GM12878 (cell line): ENCODE measurements around the gene ARHGAP30. TPM values are rescaled to one million over a fixed set of nuclear protein-coding genes. Genes with fewer than 3 reads are reported as not detected.

Experiments
- ATAC-seq: fragments of 200-7000 bp; cut with Tn5 transposase; 3 replicates; pipeline ENCODE4 v1.9.1; 2020; ENCODE audit warnings: mild to moderate bottlenecking, moderate library complexity
- BruUV-seq: library from RNA; stranded (reverse); fragments of 400-500 nt; replicated peaks from 2 replicates; lab custom pipeline; 2021; lab: Mats Ljungman, UMichigan
- CTCF ChIA-PET: fragments of 300-600 bp; sonication (Branson Sonifier 250); formaldehyde crosslinking; extraction: SDS; loops from one replicate; lab custom pipeline; 2021; ENCODE audit warnings: inconsistent platforms; lab: Yijun Ruan, JAX
- POLR2A ChIA-PET: fragments of 350-600 bp; formaldehyde crosslinking; extraction: SDS; loops from one replicate; lab custom pipeline; 2021; ENCODE audit warnings: inconsistent platforms; lab: Charles Lee
- RAD21 ChIA-PET: fragments of 300-600 bp; sonication (Branson Sonifier 250); formaldehyde crosslinking; loops from one replicate; lab custom pipeline; 2023; ENCODE audit warnings: antibody characterized with exemption; ENCODE audit not compliant: unreplicated experiment; lab: Charles Lee
- SMC1A ChIA-PET: fragments of 300-600 bp; sonication (Branson Sonifier 250); formaldehyde crosslinking; loops from one replicate; lab custom pipeline; 2023; ENCODE audit not compliant: unreplicated experiment, uncharacterized antibody; lab: Charles Lee
- DNase-seq: peaks from one replicate; pipeline ENCODE4 v3.0.0-alpha.2; 2011; ENCODE audit warnings: low read depth, low spot score
- FAIRE-seq: peaks from 3 replicates; lab custom pipeline; 2011; peaks lifted over from hg19 to GRCh38; lab: Jason Lieb, UNC
- H2AFZ ChIP-seq: 2 replicates; pipeline ENCODE4 v1.6.0; 2011; ENCODE audit warnings: low read depth, low read length, control low read depth; ENCODE audit not compliant: control insufficient read depth
- H3K27ac ChIP-seq: 2 replicates; pipeline ENCODE4 v1.5.1; 2011; ENCODE audit warnings: control low read depth; ENCODE audit not compliant: control insufficient read depth, insufficient read depth
- H3K27me3 ChIP-seq, 2 experiments: replicated peaks in 1 of 2; 2 replicates each; pipeline versions ENCODE4 v1.6.0 to v1.6.1; 2011; ENCODE audit warnings: low read length in 1 of 2; ENCODE audit not compliant: control insufficient read depth in 2 of 2, insufficient read depth in 2 of 2
- H3K36me3 ChIP-seq, 2 experiments: 2 replicates each; pipeline ENCODE4 v1.5.1; 2011; ENCODE audit warnings: low read length in 1 of 2; ENCODE audit not compliant: control insufficient read depth in 2 of 2, insufficient read depth in 2 of 2
- H3K4me1 ChIP-seq: 2 replicates; pipeline ENCODE4 v1.6.1; 2011; ENCODE audit warnings: mild to moderate bottlenecking, low read length, moderate library complexity, mixed read lengths; ENCODE audit not compliant: control insufficient read depth, insufficient read depth
- H3K4me2 ChIP-seq: 2 replicates; pipeline ENCODE4 v1.6.0; 2011; ENCODE audit warnings: control low read depth; ENCODE audit not compliant: control insufficient read depth, insufficient read depth
- H3K4me3 ChIP-seq: fragments of 200-600 bp; sonication (generic); 2 replicates; pipeline ENCODE4 v1.5.1; 2016
- H3K79me2 ChIP-seq: 2 replicates; pipeline ENCODE4 v1.6.0; 2011; ENCODE audit warnings: low read length; ENCODE audit not compliant: control insufficient read depth, insufficient read depth
- H3K9ac ChIP-seq: 2 replicates; pipeline ENCODE4 v1.8.0; 2011; ENCODE audit warnings: low read length, control low read depth, mixed read lengths; ENCODE audit not compliant: control insufficient read depth, insufficient read depth
- H3K9me3 ChIP-seq: replicated peaks from 3 replicates; pipeline ENCODE4 v1.5.1; 2011; ENCODE audit warnings: mild to moderate bottlenecking, low read length; ENCODE audit not compliant: control insufficient read depth, insufficient read depth
- H4K20me1 ChIP-seq: 2 replicates; pipeline ENCODE4 v1.6.0; 2011; ENCODE audit not compliant: control insufficient read depth, insufficient read depth
- BCL11A ChIP-seq: IDR thresholded peaks from 2 replicates; pipeline ENCODE4 v1.6.1; 2011; ENCODE audit warnings: low read depth, low read length
- CHD4 ChIP-seq: fragments of 200-600 bp; sonication (generic); IDR thresholded peaks from 2 replicates; pipeline ENCODE4 v1.6.1; 2016; ENCODE audit warnings: mild to moderate bottlenecking
- DPF2 ChIP-seq: fragments of 450-650 bp; IDR thresholded peaks from 2 replicates; pipeline ENCODE4 v1.6.1; 2017; ENCODE audit warnings: mild to moderate bottlenecking
- GATAD2B ChIP-seq: fragments of 450-650 bp; conservative IDR thresholded peaks from 2 replicates; pipeline ENCODE4 v1.6.1; 2017; ENCODE audit warnings: low read depth, mild to moderate bottlenecking, moderate library complexity
- IRF4 ChIP-seq: IDR thresholded peaks from 2 replicates; pipeline ENCODE4 v1.6.1; 2011; ENCODE audit warnings: low read depth, low read length
- MTA2 ChIP-seq: fragments of 450-650 bp; IDR thresholded peaks from 2 replicates; pipeline ENCODE4 v1.6.1; 2016; ENCODE audit warnings: low read depth, mild to moderate bottlenecking, moderate library complexity
- PML ChIP-seq: IDR thresholded peaks from 2 replicates; pipeline ENCODE4 v1.6.1; 2012; ENCODE audit warnings: low read length, inconsistent platforms
- POLR2AphosphoS2 ChIP-seq: IDR thresholded peaks from 2 replicates; pipeline ENCODE4 v1.6.1; 2011; ENCODE audit warnings: low read depth, mild to moderate bottlenecking, low read length, improper control_type of control experiment, moderate library complexity
- SRF ChIP-seq, 2 experiments: IDR thresholded peaks; 2 replicates each; pipeline ENCODE4 v1.6.1; 2011; ENCODE audit warnings: low read depth in 2 of 2, low read length in 2 of 2, mild to moderate bottlenecking in 1 of 2, moderate library complexity in 1 of 2
- STAT3 ChIP-seq: IDR thresholded peaks from 2 replicates; pipeline ENCODE4 v1.6.1; 2011; ENCODE audit warnings: low read depth, low read length, improper control_type of control experiment
- WRNIP1 ChIP-seq: IDR thresholded peaks from 2 replicates; pipeline ENCODE4 v1.6.1; 2011; ENCODE audit warnings: low read depth, low read length, improper control_type of control experiment, borderline replicate concordance
- ZBED1 ChIP-seq: IDR thresholded peaks from 2 replicates; pipeline ENCODE4 v1.6.1; 2016; ENCODE audit warnings: borderline replicate concordance
- ZSCAN29 ChIP-seq: fragments of 450-650 bp; IDR thresholded peaks from 2 replicates; pipeline ENCODE4 v1.6.1; 2017; ENCODE audit warnings: mild to moderate bottlenecking, moderate library complexity
- ZZZ3 ChIP-seq: IDR thresholded peaks from 2 replicates; pipeline ENCODE4 v1.6.1; 2011; ENCODE audit warnings: low read depth; ENCODE audit not compliant: control insufficient read depth, insufficient read length
- WGBS: methylation state at CpG from one replicate; pipeline ENCODE4 v1.1.6; 2016; ENCODE audit warnings: low lambda C conversion rate; ENCODE audit not compliant: insufficient replicate concordance, insufficient coverage; ENCODE audit errors: missing lambda C conversion rate; 5-methylcytosine and 5-hydroxymethylcytosine counted together
- in situ Hi-C: fragments of 300-500 bp; cut with MboI; formaldehyde crosslinking; loops from 9 replicates; pipeline ENCODE4 v1.14.3; 2018; ENCODE audit warnings: mixed read lengths
- intact Hi-C: fragments of 100-400 bp; cut with micrococcal nuclease; formaldehyde crosslinking; loops from one replicate; pipeline ENCODE4 v1.14.2; 2022; ENCODE audit not compliant: unreplicated experiment
- polyA plus RNA-seq, 11 experiments: library from polyadenylated mRNA; depleted of rRNA in 4 of 11; unstranded in 6 of 11; stranded (reverse) in 5 of 11; fragments of >200 nt; fragmentation: Nextera tagmentation in 4 of 11; fragmentation: Illumina TruSeq in 1 of 11; extraction: Ambion mirVana in 4 of 11; extraction: Trizol in 1 of 11; gene quantifications; 1 replicate in 1 of 11; 2 replicates in 10 of 11; pipeline versions ENCODE4 v1.2.1 to v1.2.3, GENCODE V29; 2011 to 2016; ENCODE audit warnings: inconsistent platforms in 2 of 11, missing spikeins in 2 of 11, low read depth in 1 of 11
- total RNA-seq, 4 experiments: library from RNA; depleted of rRNA in 3 of 4; stranded (reverse); fragments of >200 nt in 3 of 4; fragmentation: Illumina TruSeq in 1 of 4; extraction: Trizol in 1 of 4; gene quantifications; 2 replicates each; pipeline versions ENCODE4 v1.2.1 to v1.2.3, GENCODE V29; 2013 to 2021
- TF ChIP-seq, protein P1 (sequence below): fragments of 450-650 bp; IDR thresholded peaks from 2 replicates; pipeline ENCODE4 v1.6.1; 2016; ENCODE audit warnings: mild to moderate bottlenecking
- TF ChIP-seq, protein P2 (sequence below), 3 experiments: IDR thresholded peaks in 2 of 3; conservative IDR thresholded peaks in 1 of 3; 2 replicates each; pipeline ENCODE4 v1.5.1; 2011; ENCODE audit warnings: low read depth in 3 of 3, low read length in 3 of 3, mild to moderate bottlenecking in 3 of 3, control low read depth in 2 of 3, moderate library complexity in 2 of 3, inconsistent platforms in 1 of 3, mixed read lengths in 1 of 3; ENCODE audit not compliant: control insufficient read depth in 2 of 3, insufficient read depth in 1 of 3; ENCODE audit errors: extremely low read depth in 1 of 3
- TF ChIP-seq, protein P3 (sequence below): IDR thresholded peaks from 2 replicates; pipeline ENCODE4 v1.6.1; 2011; ENCODE audit warnings: borderline replicate concordance, low read depth, mild to moderate bottlenecking, moderate library complexity, mixed read lengths, low read length; ENCODE audit not compliant: insufficient read depth; ENCODE audit errors: extremely low read length
- TF ChIP-seq, protein P4 (sequence below): IDR thresholded peaks from 2 replicates; pipeline ENCODE4 v1.6.1; 2012; ENCODE audit warnings: low read depth, low read length, improper control_type of control experiment

Gene ARHGAP30
- total and polyA plus RNA-seq, 10 of the 15 experiments (the other 5 are each of a cell fraction or from before 2014, with no cell fraction given), result 12.9 to 143 (median 76.3) TPM

DNA sequence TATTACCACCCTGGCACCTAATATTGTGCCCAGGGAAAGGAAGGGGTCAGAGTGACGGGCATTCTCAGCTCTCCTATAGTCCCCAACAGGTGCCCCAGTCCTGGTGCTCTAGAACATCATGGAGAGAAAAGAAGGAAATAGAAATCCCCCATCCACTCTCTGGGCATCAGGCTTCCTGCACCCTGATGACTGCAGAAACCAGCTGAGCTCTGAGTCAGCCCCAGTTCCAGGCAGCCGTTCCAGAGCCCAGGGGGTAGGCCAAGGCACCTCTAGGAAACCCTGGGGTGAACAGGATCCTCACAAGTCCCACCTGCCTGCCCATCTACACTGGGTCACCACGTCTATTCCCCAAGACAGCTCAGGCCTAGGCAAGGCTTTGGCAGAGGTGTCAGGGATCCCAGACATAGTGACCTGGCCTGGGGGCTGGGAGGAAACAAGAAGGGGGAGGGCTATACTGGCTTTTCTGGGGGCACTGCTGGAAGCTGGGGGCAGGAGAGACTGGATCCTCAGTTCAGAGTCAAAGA lies 19.0 kb upstream of the ARHGAP30 start:
- Histone ChIP-seq H3K4me3 (no peak overlapping the region), H3K4me2 (no peak overlapping the region), H4K20me1 (no peaks in the 10 kb centered on the region), H3K27ac (no peak overlapping the region), H3K79me2 (no peaks in the 10 kb centered on the region), H3K9ac (no peak overlapping the region), H2AFZ (no peak overlapping the region), H3K36me3 (no peaks in the 10 kb centered on the region), H3K9me3 (no peaks in the 10 kb centered on the region), H3K4me1 (peaks cover 9% of the 10 kb centered on the region), H3K27me3 (no peaks in the 10 kb centered on the region)
- ChIA-PET SMC1A (interaction anchor here (1.0 kb wide), 1 partner anchor 92 kb away, joined by 3 read pairs; no protein-coding TSS in a partner anchor), RAD21 (interaction anchor here (1.0 kb wide), 1 partner anchor 8 kb away, joined by 3 read pairs; no protein-coding TSS in a partner anchor), POLR2A (no interaction called here), CTCF (interaction anchor here (1.0 to 1.4 kb wide), 2 partner anchors 17 to 19 kb away, joined by 3 to 4 read pairs; partner anchors contain the start of gene ARHGAP30)
- no peak for FAIRE-seq
- BruUV-seq, result no TSS peak
- DNase-seq, result no peak
- intact Hi-C loops, result no loop called here
- WGBS, result 14% methylated on average over 3 of the region's 3 CpGs
- ATAC-seq, result no peak
- in situ Hi-C loops, result no loop called here
- TF ChIP-seq BCL11A (no peak), IRF4 (no peak), POLR2AphosphoS2 (no peak), ZBED1 (no peak), PML (no peak), CHD4 (no peak), SRF (IDR thresholded peaks at IDR 0.05; ENCODE audit: low read depth in 2 of 2, low read length in 2 of 2) (no peak), ZZZ3 (no peak), WRNIP1 (no peak), STAT3 (no peak), GATAD2B (no peak), ZSCAN29 (no peak), DPF2 (no peak), MTA2 (no peak)
- TF ChIP-seq, protein P1, sequence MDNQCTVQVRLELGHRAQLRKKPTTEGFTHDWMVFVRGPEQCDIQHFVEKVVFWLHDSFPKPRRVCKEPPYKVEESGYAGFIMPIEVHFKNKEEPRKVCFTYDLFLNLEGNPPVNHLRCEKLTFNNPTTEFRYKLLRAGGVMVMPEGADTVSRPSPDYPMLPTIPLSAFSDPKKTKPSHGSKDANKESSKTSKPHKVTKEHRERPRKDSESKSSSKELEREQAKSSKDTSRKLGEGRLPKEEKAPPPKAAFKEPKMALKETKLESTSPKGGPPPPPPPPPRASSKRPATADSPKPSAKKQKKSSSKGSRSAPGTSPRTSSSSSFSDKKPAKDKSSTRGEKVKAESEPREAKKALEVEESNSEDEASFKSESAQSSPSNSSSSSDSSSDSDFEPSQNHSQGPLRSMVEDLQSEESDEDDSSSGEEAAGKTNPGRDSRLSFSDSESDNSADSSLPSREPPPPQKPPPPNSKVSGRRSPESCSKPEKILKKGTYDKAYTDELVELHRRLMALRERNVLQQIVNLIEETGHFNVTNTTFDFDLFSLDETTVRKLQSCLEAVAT, result no peak
- TF ChIP-seq, protein P2, sequence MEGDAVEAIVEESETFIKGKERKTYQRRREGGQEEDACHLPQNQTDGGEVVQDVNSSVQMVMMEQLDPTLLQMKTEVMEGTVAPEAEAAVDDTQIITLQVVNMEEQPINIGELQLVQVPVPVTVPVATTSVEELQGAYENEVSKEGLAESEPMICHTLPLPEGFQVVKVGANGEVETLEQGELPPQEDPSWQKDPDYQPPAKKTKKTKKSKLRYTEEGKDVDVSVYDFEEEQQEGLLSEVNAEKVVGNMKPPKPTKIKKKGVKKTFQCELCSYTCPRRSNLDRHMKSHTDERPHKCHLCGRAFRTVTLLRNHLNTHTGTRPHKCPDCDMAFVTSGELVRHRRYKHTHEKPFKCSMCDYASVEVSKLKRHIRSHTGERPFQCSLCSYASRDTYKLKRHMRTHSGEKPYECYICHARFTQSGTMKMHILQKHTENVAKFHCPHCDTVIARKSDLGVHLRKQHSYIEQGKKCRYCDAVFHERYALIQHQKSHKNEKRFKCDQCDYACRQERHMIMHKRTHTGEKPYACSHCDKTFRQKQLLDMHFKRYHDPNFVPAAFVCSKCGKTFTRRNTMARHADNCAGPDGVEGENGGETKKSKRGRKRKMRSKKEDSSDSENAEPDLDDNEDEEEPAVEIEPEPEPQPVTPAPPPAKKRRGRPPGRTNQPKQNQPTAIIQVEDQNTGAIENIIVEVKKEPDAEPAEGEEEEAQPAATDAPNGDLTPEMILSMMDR (IDR thresholded peaks at IDR 0.05 in 2 of 3, conservative IDR thresholded peaks at IDR 0.05 in 1 of 3; ENCODE audit: control insufficient read depth in 2 of 3, extremely low read depth in 1 of 3, insufficient read depth in 1 of 3, low read depth in 3 of 3, low read length in 3 of 3), result no peak
- TF ChIP-seq, protein P3, sequence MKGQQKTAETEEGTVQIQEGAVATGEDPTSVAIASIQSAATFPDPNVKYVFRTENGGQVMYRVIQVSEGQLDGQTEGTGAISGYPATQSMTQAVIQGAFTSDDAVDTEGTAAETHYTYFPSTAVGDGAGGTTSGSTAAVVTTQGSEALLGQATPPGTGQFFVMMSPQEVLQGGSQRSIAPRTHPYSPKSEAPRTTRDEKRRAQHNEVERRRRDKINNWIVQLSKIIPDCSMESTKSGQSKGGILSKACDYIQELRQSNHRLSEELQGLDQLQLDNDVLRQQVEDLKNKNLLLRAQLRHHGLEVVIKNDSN, result no peak
- TF ChIP-seq, protein P4, sequence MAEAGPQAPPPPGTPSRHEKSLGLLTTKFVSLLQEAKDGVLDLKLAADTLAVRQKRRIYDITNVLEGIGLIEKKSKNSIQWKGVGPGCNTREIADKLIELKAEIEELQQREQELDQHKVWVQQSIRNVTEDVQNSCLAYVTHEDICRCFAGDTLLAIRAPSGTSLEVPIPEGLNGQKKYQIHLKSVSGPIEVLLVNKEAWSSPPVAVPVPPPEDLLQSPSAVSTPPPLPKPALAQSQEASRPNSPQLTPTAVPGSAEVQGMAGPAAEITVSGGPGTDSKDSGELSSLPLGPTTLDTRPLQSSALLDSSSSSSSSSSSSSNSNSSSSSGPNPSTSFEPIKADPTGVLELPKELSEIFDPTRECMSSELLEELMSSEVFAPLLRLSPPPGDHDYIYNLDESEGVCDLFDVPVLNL, result no peak
